Hepatocyte (in vitro differentiated cells): ENCODE data around the gene SPO11. TPM values are rescaled to one million over a fixed set of nuclear protein-coding genes. Genes with fewer than 3 reads are reported as not detected.

ENCODE experiments used
- DNase-seq: peaks from one replicate; pipeline ENCODE4 v3.0.0-alpha.2; 2016; ENCODE audit warnings: low spot score
- H2AFZ ChIP-seq: fragments of 200-600 bp; sonication (generic); 2 replicates; pipeline ENCODE4 v1.6.0; 2016; ENCODE audit warnings: antibody characterized with exemption, mild to moderate bottlenecking
- H3K27ac ChIP-seq: fragments of 200-600 bp; sonication (generic); 2 replicates; pipeline ENCODE4 v1.5.1; 2016; ENCODE audit warnings: mild to moderate bottlenecking
- H3K27me3 ChIP-seq: fragments of 200-600 bp; sonication (generic); 2 replicates; pipeline ENCODE4 v1.6.1; 2016
- H3K36me3 ChIP-seq: fragments of 200-600 bp; sonication (generic); replicated peaks from 2 replicates; pipeline ENCODE4 v1.5.1; 2016; ENCODE audit warnings: low read depth; ENCODE audit not compliant: insufficient read depth
- H3K4me1 ChIP-seq: fragments of 200-600 bp; sonication (generic); 2 replicates; pipeline ENCODE4 v1.5.1; 2016; ENCODE audit warnings: mild to moderate bottlenecking, moderate library complexity; ENCODE audit not compliant: insufficient read depth
- H3K4me2 ChIP-seq: fragments of 200-600 bp; sonication (generic); 2 replicates; pipeline ENCODE4 v1.6.0; 2016
- H3K4me3 ChIP-seq: fragments of 200-600 bp; sonication (generic); 2 replicates; pipeline ENCODE4 v1.5.1; 2016; ENCODE audit warnings: mild to moderate bottlenecking
- H3K79me2 ChIP-seq: fragments of 200-600 bp; sonication (generic); 2 replicates; pipeline ENCODE4 v1.6.0; 2017; ENCODE audit warnings: mild to moderate bottlenecking
- H3K9me2 ChIP-seq: fragments of 200-600 bp; sonication (generic); replicated peaks from 2 replicates; pipeline ENCODE4 v1.6.0; 2017; ENCODE audit warnings: mild to moderate bottlenecking; ENCODE audit not compliant: insufficient read depth
- H3K9me3 ChIP-seq: fragments of 200-600 bp; sonication (generic); 2 replicates; pipeline ENCODE4 v1.5.1; 2016; ENCODE audit warnings: low read depth, mild to moderate bottlenecking
- H4K20me1 ChIP-seq: fragments of 200-600 bp; sonication (generic); 2 replicates; pipeline ENCODE4 v1.6.0; 2016; ENCODE audit warnings: mild to moderate bottlenecking; ENCODE audit not compliant: insufficient read depth, poor library complexity, severe bottlenecking
- CTCF ChIP-seq: fragments of 200-600 bp; sonication (generic); IDR thresholded peaks from 2 replicates; pipeline ENCODE4 v1.5.1; 2016; ENCODE audit warnings: antibody characterized with exemption, mild to moderate bottlenecking; ENCODE audit not compliant: poor library complexity
- EZH2 ChIP-seq: fragments of 200-600 bp; sonication (generic); IDR thresholded peaks from 2 replicates; pipeline ENCODE4 v1.6.1; 2016; ENCODE audit warnings: antibody characterized with exemption, mild to moderate bottlenecking, borderline replicate concordance
- EZH2phosphoT487 ChIP-seq: fragments of 200-600 bp; sonication (generic); IDR thresholded peaks from one replicate; pipeline ENCODE4 v1.6.1; 2018; ENCODE audit warnings: antibody characterized with exemption, mild to moderate bottlenecking, low read depth, moderate library complexity; ENCODE audit not compliant: unreplicated experiment, severe bottlenecking
- WGBS: methylation state at CpG from one replicate; pipeline ENCODE4 v1.1.6; 2016; ENCODE audit warnings: low lambda C conversion rate; ENCODE audit errors: missing lambda C conversion rate; 5-methylcytosine and 5-hydroxymethylcytosine counted together
- polyA plus RNA-seq: library from polyadenylated mRNA; unstranded; fragments of >200 nt; fragmentation: Nextera tagmentation; extraction: Ambion mirVana; gene quantifications from 2 replicates; pipeline ENCODE4 v1.2.1, GENCODE V29; 2016
- total RNA-seq: library from RNA; depleted of rRNA; stranded (reverse); fragments of >200 nt; gene quantifications from 2 replicates; pipeline ENCODE4 v1.2.3, GENCODE V29; 2014

The SPO11 gene
- total and polyA plus RNA-seq, 2 experiments from 2014 or later, result not detected

- WGBS, result 70% methylated on average over 6 of the region's 6 CpGs
- Histone ChIP-seq H3K27ac (no peak overlapping the region), H4K20me1 (peaks cover 7% of the 10 kb centered on the region), H3K4me2 (peak overlapping the region; percentile 96), H3K79me2 (peaks cover 56% of the 10 kb centered on the region), H3K4me3 (peak overlapping the region; percentile 43), H3K4me1 (no peaks in the 10 kb centered on the region), H3K9me2 (no peaks in the 10 kb centered on the region), H3K9me3 (no peaks in the 10 kb centered on the region), H2AFZ (no peak overlapping the region), H3K36me3 (no peaks in the 10 kb centered on the region), H3K27me3 (no peaks in the 10 kb centered on the region)
- DNase-seq, result no peak
- TF ChIP-seq EZH2phosphoT487 (no peak), EZH2 (no peak), CTCF (no peak)
These were observed 22.7 kb downstream of the SPO11 start for GRCh38 chr20:57352305-57352704.

GRCh38 chr20:57353351-57353750, 23.7 kb downstream of the SPO11 start:
- H3K4me2 ChIP-seq, result no peak overlapping the region
- H3K9me2 ChIP-seq, result no peaks in the 10 kb centered on the region
- H3K4me1 ChIP-seq, result no peaks in the 10 kb centered on the region
- WGBS, result 94% methylated on average over 9 of the region's 9 CpGs
- H3K79me2 ChIP-seq, result peaks cover 56% of the 10 kb centered on the region
- no peak overlapping the region for H3K27ac ChIP-seq
- DNase-seq, result no peak
- H4K20me1 ChIP-seq, result peaks cover 7% of the 10 kb centered on the region
- H3K4me3 ChIP-seq, result no peak overlapping the region
- TF ChIP-seq EZH2, result no peak
- no peak for TF ChIP-seq EZH2phosphoT487
- TF ChIP-seq CTCF, result no peak
- H3K36me3 ChIP-seq, result no peaks in the 10 kb centered on the region
- no peaks in the 10 kb centered on the region for H3K27me3 ChIP-seq
- H2AFZ ChIP-seq, result no peak overlapping the region
- no peaks in the 10 kb centered on the region for H3K9me3 ChIP-seq

GRCh38 chr20:57361517-57361916, 31.9 kb downstream of the SPO11 start:
- peaks cover 9% of the 10 kb centered on the region for H3K79me2 ChIP-seq
- H3K9me2 ChIP-seq, result no peaks in the 10 kb centered on the region
- H2AFZ ChIP-seq, result no peak overlapping the region
- peaks cover 10% of the 10 kb centered on the region for H4K20me1 ChIP-seq
- no peak for DNase-seq
- no peak overlapping the region for H3K4me3 ChIP-seq
- H3K27me3 ChIP-seq, result no peaks in the 10 kb centered on the region
- WGBS, result 96% methylated on average over 6 of the region's 6 CpGs
- no peak overlapping the region for H3K27ac ChIP-seq
- H3K4me2 ChIP-seq, result no peak overlapping the region
- H3K9me3 ChIP-seq, result no peaks in the 10 kb centered on the region
- TF ChIP-seq CTCF (no peak), EZH2phosphoT487 (no peak), EZH2 (no peak)
- H3K36me3 ChIP-seq, result no peaks in the 10 kb centered on the region
- no peaks in the 10 kb centered on the region for H3K4me1 ChIP-seq

- DNase-seq, result no peak
- Histone ChIP-seq H3K4me3 (no peak overlapping the region), H2AFZ (no peak overlapping the region), H3K4me2 (no peak overlapping the region), H3K4me1 (no peaks in the 10 kb centered on the region), H3K36me3 (no peaks in the 10 kb centered on the region), H3K27ac (no peak overlapping the region), H3K27me3 (no peaks in the 10 kb centered on the region), H3K79me2 (peaks cover 5% of the 10 kb centered on the region), H4K20me1 (peaks cover 10% of the 10 kb centered on the region), H3K9me2 (no peaks in the 10 kb centered on the region), H3K9me3 (no peaks in the 10 kb centered on the region)
- no peak for TF ChIP-seq EZH2
- no peak for TF ChIP-seq EZH2phosphoT487
- TF ChIP-seq CTCF, result no peak
These were observed 34.8 kb downstream of the SPO11 start for GRCh38 chr20:57364451-57364850.
